SKM-1 (cell line): ENCODE measurements around the gene ACOT7.

Experiments
- DNase-seq: peaks from one replicate; lab custom pipeline; 2025; ENCODE audit not compliant: unreplicated experiment; lab: John Stamatoyannopoulos, UW

ACOT7 gene

DNA sequence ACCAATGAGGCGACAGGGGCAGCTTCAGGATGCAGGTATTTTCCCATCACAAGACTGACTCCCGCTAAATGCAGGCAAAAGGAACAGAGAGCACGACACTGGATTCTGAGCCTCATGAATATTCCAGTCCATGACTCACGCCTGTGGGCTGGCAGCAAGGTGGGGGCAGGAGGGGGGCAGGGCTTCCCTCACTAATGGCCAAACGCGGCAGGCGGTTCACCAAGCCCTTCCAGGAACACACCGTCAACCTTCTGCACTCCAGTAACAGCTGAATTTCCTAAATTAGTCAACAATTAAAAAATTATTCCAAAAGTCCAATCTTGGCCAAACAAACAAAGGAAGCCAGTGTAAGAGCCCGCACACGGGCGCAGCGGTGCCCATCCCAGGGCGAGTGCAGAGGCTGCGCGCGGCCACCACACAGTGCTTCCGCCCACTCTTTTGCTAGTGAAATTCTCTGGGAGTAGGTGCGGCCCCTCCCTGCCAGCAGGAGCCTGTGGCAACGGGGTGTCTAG lies 120.1 kb downstream of the ACOT7 start:
- DNase-seq = no peak

DNA sequence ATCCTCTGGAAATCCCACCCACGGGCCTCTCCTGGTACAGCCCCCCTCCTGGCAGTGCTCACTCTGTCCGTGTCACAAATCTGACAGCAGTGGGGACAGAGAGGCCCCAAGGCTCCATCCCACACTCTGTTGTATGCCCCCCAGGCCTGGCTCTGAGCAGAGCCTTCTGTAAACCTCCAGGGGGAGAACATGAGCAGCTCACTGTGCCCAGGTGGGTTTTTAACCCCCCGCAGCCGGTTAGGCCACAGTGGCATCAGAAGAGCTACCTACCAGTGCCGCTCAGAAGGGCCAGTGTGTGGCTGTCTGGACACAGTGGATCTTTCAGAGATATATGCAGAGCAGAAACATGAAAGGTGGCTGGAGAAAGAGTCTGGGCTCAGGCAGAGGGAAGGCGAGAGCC lies 120.7 kb downstream of the ACOT7 start:
- no peak for DNase-seq

DNA sequence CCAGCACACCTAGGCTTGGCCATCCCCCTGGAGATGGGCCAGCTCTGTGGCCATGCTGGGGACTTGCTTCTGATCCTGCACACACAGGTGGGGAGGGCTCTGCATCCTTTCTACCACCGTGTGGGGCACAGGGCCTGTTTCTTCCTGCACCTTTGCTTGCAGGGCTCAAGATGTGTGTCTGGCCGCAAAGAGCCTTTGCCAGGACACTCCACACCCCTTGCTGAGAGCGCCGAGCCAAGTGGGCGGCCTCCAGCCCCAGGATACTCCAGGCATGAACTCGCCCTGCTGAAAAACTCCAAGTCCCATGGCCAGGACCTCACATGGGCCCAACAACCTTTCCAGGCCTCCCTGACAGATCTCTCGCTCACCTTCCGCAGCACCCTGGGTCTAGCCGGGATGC lies 121.1 kb downstream of the ACOT7 start:
- no peak for DNase-seq

DNA sequence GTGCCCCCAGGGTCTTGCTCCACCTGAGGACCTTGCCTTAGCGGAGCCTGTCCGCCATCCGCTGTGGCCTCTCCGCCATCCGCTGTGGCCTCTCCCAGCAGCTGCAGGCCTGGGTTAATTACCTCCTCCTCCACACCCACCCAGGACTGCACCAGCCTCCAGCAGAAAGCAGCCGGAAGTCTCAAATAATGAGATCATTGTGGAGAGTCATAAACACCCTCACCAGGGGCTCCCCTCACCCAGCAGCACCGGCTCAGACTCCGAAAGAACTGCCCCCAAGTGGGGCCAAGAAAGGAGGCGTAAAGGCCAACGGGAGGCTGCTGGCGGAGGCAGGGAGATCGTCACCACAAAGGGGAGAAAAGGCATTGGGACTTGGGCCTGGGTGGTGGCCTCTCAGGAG lies 122.0 kb downstream of the ACOT7 start:
- DNase-seq = no peak

DNA sequence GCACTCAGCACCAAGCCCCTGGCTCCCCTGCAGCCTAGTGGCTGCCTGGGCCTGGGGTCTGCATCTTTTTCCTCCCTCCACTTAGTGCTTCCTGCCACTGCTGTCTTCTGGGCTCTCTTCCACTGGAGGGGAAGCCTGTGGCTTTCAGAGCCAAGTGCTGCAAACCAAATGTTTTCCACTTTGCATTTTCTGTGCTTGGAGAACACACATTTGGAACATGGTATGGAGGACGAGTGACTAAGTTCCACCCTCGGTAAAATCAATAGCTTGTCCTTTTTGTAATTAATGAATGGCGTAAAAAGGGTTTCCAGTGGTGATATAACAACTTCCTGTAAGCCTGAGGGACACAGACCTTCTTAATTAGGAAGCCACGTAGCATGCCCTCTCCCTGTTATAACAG lies 122.6 kb downstream of the ACOT7 start:
- no peak for DNase-seq

DNA sequence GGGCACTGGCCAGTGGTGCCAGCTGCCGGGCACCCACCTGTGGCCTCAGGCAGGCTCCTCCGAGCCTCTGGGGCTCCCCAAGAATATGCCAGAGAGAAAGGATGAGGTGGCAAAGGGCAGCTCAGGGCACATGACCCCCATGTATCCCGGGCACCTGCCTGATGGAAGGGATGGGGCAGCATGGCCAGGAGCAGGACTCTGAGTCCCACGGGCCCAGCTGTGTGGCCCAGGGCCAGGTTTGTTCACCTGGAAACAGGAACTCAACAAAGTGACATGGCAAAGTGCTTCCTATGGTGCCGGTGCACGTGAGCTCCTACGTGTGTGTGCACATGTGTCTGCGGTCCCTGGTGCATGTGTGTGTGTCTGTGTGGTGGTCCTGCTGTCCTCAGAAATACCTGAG lies 123.2 kb downstream of the ACOT7 start:
- no peak for DNase-seq

DNA sequence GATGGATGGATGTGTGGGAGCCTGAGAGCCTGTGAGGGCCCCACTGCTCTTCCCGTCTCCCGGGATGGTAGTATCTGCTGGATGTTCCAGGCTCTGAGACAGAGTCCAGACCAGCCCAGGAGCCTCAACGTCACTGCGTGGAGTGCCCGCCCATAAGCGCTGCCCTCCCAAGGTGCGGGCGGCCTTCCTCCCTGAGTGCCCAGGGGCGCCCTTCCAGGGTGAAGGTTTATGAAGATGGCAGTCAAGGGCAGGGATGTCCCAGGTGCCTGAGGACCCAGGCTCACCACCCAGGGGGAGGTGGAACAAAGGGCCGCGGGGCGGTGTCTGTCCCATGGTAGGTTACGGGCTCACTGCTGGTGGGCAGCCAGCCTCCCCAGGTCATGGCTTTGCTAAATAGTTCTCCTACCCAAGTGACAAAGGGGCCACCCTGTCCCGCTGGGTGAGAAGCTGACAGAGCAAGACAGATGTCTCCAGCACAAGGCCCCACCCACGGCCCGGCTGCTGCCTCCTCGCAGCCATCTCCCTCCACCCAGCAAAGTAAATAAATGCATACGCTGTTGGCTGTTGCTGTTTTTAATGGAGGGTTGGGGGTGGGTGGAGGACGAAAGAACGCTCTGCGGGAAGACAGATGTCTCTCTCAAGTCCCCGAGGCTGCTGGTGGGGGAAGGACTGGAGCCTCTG lies 123.7 kb downstream of the ACOT7 start:
- DNase-seq = no peak

DNA sequence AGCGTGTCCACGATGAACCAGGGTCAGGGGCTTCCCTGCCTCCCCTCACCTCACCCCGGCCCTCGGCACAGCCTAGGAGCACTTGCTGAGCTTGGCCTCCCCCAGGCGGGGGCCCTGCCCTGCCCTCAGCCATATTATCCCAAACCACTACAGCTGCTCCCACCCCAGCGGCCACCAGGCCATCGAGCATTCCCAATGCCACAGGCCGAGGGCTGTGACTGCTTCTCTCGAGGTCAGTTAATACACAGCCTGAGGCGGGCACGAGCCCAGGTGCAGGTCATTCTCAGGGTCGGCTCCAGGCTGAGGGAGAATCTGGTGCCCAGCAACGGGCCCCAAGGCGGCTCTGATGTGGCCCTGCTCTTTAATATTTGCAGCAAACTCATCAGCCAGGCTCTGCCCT lies 124.3 kb downstream of the ACOT7 start:
- no peak for DNase-seq

DNA sequence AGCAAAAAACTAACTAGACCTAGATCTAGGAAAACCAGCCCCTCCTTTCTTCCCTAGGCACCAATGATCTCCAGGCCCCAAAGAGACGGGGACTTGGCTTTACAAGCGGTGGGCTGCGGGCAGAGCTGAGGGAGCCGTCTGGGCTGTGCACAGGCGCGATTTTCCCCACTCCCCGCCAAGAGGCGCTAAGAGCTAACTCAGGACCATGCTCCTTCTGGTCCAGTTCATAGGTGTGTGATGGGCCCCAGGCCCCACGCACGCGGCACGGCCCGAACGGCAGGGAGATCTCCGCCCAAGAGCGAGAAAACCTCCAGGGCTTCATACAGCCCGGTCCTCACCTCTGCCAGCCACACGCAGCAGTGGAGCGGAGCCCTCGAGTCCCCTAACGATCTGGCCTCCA lies 125.2 kb downstream of the ACOT7 start:
- no peak for DNase-seq

DNA sequence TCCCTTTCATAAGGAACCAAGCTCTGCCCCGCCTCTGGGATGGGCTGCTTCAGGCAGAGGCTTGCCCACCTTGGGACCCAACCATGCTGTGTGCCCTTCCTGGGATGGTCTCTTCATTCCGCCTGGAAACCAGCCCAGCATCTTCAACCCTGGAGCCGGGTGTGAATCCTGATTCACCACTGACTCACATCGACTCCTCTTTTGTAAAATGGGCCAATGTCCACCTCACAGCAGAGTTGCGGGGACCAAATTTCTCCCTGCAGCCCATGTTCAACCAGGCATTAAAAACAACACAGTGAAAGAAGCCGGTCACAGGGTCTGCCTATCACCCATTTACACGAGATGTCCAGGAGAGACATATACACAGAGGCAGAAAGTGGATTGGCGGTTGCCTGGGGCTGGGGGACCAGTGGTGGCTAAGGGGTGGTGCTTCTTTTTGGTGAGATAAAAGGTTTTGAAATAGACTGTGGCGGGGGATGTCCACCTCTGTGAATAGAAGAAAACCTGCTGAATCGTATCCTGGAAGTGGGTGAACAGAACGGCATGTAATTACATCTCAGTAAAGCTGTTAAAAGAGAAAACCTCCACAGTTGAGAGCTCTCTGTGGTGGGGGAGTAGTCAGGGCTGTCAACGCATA lies 125.8 kb downstream of the ACOT7 start:
- no peak for DNase-seq

DNA sequence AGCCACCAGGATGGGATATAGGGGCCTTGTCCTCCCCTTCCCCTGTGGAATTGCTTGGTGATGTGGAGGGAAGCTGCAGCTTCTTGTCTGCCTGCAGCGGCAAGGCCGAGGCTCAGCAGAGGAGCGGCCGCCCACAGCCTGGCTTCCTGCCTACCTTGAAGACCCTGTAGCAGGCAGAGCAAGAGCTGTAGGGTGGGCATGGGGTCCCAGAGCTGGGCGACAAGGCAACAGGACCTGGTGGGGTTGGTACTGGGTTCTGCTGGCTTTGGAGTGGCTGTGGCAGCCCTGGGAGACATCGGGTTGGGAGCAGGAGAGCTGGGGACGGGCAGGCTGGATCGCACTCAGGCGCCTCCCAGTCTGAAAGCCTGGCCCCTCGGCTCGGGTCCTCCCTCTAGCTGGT lies 126.9 kb downstream of the ACOT7 start:
- DNase-seq = no peak

DNA sequence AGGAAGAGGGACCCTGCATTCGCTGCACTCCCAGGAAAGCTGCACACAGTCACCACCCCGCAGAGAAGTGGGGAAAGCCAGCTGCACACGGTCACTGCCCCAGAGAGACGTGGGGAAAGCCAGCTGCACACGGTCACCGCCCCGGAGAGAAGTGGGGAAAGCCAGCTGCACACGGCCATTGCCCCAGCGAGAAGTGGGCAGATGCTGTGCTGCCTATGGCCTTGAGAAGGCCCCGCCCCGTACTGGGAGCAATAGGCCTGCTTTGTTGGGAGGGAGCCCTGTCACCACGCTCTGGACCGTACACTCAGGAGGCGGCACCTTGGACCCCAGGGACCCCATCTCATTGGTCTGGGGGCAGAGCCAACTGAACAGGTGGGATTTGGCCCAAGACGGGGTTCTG lies 128.4 kb downstream of the ACOT7 start:
- no peak for DNase-seq

DNA sequence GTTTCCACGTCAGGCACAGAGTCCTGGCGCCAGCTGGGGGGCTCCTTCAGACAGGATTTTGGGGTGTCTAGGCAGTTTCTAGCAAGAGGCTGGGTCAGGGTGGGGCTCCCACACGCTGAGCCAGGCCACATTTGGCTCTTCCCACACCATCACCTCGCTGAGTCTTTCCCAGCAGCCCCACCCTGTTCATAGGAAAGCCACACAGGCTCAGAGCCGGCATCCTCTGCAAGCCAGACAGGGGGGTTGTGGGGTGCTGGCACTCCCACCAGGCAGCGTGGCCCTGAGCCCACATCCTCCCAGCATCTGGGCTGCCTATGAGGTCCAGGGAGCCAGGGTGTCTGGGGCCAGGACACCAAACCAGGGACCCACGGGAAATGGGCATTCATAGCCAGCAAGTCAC lies 129.9 kb downstream of the ACOT7 start:
- DNase-seq = no peak

DNA sequence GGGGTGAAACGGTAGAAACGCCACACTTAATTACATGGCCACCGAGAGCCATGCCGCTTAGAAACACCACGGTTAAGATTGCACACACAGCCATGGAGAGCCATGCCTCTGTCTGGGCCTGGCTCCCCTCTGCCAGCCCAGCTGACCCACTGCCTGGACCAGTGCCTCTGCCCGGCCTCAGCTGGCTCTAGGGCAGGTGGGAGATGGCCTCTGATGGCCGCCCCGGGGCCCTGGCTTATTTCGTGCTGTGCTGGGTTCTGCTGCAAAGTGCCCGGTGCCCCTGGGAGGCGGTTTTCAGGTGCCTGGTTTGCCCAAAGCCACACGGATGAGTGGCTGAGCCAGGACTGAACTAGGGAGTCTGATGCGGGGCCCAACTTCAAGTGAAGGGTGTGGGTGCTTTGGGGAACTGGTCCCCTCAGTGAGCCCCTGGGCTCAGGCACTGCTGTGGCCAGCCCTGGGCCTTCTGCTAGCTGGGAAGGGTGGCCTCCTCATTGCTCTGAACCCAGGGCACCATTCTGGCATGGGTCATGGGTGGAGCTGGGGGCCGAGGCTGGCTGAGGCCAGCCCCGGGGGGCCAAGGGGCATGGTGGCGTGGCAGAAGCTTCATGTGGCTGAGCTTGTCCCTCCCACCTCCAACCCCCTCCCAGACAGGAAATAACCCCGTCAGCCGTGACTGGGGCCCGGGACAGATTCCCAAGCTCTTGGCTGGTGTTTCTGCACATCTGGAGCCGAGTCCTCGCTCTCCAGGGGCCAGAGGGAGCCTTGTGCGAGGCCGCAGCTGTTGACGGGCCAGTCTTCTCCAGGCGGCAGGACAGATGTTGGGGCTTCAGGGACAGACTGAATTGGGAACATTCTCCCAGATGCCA lies 130.8 kb downstream of the ACOT7 start:
- DNase-seq = no peak

DNA sequence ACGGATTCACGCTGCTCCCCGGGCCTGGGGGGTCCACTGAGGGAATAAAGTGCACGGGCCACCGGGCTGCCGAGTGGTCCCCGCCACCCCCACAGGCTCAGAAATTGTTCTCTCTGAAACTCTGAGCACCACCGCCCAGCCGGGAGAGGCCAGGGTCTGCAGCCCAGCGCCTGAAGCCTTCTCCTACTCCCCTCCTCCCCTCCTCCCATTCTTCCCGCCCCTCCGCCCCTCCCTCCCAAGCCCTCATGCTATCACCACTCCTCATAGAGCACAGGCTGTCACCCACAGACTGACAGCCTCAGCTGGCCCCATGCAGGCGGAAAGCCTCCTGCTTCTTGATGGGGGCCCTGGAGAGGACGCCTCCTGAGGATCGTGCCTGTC lies 132.0 kb downstream of the ACOT7 start:
- no peak for DNase-seq

DNA sequence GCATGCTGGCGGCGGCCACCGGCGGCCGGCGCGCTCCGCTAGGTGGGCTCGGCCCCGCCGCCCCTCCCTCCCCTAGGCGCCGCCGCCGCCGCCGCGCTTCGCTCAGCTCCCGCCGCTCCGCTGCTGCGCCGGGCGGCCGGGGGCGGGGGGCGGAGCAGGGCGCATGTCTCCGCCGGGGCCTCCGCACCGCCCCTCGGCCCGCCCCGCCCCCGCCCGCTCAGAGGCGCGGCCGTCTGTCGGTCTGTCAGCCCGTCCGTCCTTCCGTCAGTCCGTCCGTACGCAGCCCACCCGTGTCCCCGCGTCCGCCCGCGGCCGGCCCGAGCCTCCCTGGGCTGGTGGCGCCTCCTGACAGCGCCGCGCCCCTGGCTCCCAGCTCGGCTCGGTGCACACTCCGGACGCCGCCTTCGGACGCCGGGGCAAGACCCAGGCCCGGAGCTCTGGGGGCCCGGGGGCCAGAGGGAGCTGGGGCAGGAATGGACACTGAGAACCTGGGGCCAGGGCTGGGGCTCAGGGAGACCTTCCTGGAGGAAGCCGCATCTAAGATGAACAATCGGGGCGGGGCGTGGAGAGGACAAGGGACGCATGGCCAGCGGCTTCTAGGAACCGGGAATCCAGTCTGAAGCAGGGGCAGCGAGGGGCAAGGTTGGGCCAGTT lies 132.5 kb downstream of the ACOT7 start, which contains the start of gene GPR153:
Gene GPR153 (minus strand): TSS at position 138 of the 654 bp plus-strand sequence. CDS start 6,193 bp downstream, outside the sequence.
- no peak for DNase-seq

DNA sequence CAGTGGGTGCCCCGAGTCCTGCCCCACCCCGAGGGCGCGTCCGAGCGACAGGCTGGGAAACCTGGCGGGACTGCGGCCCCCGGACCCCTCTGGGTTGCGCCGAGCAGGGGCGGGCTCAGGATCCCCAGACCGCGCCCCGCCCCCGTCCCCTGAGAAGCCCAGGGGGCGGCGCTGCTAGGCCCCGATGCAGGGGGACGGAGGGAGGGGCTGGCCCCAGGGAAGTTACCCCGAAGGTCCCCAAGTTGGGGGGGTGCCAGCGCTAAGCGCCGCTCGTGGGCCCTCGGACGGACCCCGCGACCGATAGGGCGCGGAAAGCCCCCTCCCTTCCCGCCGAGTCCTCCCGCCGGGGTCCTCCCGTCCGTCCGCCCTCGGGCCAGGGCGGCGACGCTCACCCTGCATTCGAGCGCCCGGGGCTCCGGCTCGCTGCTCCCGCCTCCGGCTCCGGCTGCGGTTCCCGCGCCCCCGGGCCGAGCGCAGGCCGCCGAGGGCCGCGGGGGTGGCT lies 133.1 kb downstream of the ACOT7 start:
- DNase-seq = no peak

DNA sequence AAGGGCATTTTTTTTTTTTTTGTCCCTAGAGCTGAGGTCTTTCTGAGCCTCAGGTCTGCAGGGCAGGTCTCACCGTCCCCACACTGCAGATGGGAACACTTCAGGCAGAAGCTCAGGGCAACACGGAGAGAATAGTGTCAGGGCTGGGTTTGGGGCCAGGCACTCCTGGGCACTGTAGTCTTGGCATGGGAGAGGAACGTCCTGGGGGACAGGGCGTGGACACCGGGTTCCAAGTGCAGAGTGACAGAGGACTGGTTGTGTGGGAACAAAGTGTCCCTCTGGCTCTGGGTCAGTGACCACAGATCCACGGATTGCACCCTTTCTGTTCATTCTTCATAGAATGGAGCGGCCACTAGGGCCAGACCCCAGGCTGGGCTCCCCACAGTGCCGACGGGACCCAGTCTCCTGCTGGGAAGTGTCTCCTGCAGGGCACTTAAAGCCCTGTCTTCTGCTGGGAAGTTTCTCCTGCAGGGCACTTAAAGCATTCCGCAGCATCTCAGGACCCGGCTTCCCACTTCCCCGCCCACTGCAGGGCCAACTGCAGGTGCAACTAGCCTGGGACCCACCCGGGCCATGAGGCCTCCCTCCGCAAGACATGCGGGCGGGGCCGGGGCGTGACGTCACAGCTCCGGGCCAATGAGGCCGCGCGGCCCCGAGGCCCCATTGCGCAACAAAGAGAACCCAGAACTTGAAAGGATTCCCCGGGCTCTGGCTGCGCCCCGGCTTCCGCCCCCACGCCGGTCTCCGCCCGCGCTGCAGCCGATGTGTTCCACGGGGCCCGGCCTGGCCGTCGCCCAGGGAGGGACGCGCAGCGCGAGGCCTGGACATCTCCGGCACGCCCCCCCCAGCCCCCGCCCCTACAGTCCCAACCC lies 133.8 kb downstream of the ACOT7 start:
- peak; percentile 17 for DNase-seq

DNA sequence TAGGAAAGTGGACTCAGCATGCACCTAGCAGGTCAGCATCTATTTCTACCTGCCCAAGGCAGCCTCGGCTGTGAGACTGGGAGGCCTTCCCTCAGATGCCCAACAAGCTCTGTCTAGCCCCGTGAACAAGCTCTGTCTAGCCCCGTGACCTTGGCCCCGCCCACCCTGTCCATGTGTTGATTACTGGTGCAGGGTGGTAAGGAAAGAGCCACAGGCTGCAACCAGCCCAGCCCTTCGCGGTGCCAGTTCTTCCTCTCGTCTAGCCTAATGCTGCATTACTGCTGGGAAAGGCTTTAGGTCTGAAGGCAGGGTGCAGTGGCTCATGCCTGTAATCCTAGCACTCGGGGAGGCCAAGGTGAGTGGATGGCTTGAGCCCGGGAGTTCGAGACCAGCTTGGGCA lies 134.9 kb downstream of the ACOT7 start:
- no peak for DNase-seq

DNA sequence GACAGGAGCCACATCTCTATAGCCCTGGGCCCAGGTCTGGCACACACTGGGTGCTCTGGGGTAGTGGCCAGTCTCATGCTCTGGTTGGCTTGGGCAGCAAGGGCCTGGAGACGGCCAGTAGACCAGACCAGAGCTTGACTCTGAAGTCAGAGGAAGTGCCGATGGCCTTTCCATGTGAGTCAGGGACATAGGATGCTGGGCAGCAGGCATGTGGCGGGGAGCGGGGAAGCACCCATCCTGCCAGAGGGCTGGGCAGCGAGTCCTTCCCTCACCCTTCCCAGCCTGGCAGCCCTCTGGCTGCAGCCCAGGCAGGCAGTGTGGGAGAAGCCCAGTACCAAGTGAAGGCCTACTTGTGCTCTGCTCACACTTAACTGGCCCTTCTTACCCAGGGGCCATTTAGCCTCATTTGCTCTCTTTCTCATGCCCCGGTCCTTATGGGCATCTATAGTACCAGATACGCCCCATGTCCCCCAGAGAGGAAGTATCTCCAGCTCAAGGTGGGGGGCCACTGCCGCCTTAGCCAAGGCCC lies 136.0 kb downstream of the ACOT7 start:
- DNase-seq = no peak
